Epithelial cell of esophagus (primary cell): ENCODE measurements around the gene CLGN.
"Not testable (repeated sequence)": the region's sequence is repeated elsewhere in the genome, so short reads cannot be mapped to it uniquely, and the experiment has no call there.

Experiments used
- DNase-seq: peaks from one replicate; pipeline ENCODE4 v3.0.0; 2010; ENCODE audit warnings: low read depth
- H3K4me3 ChIP-seq: 2 replicates; pipeline ENCODE4 v1.5.1; 2011; ENCODE audit warnings: mild to moderate bottlenecking, low read length, control low read depth
- CTCF ChIP-seq: IDR thresholded peaks from 2 replicates; pipeline ENCODE4 v1.5.1; 2011; ENCODE audit warnings: low read depth, mild to moderate bottlenecking, low read length, control low read depth, inconsistent platforms; ENCODE audit not compliant: insufficient read depth; ENCODE audit errors: missing control alignments

The CLGN gene

GRCh38 chr4:140423106-140423505, 4.3 kb downstream of the CLGN start:
- H3K4me3 ChIP-seq: no peak overlapping the region
- peak; percentile 40 for DNase-seq
- no peak for TF ChIP-seq CTCF

GRCh38 chr4:140413130-140413969, 14.1 kb downstream of the CLGN start:
- not testable (repeated sequence) for H3K4me3 ChIP-seq, DNase-seq

GRCh38 chr4:140408974-140409373, 18.5 kb downstream of the CLGN start:
- H3K4me3 ChIP-seq: no peak overlapping the region
- no peak for TF ChIP-seq CTCF
- DNase-seq: no peak

GRCh38 chr4:140406292-140406691, 21.2 kb downstream of the CLGN start:
- no peak overlapping the region for H3K4me3 ChIP-seq
- no peak for DNase-seq
- no peak for TF ChIP-seq CTCF

GRCh38 chr4:140400111-140400510, 27.3 kb downstream of the CLGN start:
- no peak for DNase-seq
- H3K4me3 ChIP-seq: no peak overlapping the region
- TF ChIP-seq CTCF: no peak

- peak; percentile 2 for DNase-seq
- TF ChIP-seq CTCF: no peak
- no peak overlapping the region for H3K4me3 ChIP-seq
Observed at GRCh38 chr4:140395668-140396067, 31.8 kb downstream of the CLGN start.

- DNase-seq: no peak
- TF ChIP-seq CTCF: no peak
- no peak overlapping the region for H3K4me3 ChIP-seq
Observed at GRCh38 chr4:140388015-140388414, 39.4 kb downstream of the CLGN start.
